HS-27A (cell line): ENCODE data around the gene MAD1L1.

Source experiments
- DNase-seq: peaks from one replicate; pipeline ENCODE4 v3.0.0-alpha.2; 2012; ENCODE audit warnings: low read depth, missing footprints

MAD1L1 gene

GRCh38 chr7:1897861-1898627 lies 334.7 kb downstream of the MAD1L1 start:
- no peak for DNase-seq

DNA sequence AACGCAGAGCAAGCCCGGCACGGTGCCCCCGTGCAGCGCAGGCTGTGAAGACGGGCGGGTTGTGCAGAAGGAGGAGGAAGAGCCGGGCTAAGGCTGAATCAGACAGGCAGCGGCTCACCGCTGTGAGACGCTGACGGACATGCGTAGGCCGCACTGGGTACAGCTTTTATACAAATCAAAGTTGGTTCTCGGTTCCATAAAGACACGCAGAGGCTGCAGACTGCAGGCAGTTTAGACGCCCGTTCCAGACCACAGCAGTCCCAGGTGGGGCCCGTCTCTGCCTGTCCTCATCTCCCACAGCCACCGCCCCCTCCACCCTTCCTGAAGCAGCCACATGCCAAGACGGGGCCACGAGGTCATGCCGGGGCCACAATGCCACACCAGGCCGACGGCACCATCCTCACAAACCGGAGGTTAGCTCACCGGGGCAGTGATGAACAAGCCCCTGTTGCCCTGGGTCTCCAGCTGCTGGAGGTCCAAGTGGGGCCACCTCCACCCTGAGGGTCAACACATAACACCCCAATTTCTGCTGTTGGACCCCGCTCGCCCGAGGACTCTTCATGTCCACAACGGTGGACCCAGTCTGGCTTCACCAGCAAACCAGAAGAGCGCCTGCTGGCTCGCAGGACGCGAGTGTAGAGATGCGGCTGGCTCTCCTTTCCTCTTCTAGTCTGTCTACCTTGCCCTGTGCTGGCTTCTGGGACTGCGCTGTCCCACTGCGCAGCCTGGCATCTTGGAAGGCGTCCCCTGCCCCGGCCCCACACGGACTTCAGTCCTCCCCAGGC lies 335.5 kb downstream of the MAD1L1 start:
- DNase-seq: no peak

- no peak for DNase-seq
Observed at GRCh38 chr7:1895664-1896515, 336.9 kb downstream of the MAD1L1 start.

DNA sequence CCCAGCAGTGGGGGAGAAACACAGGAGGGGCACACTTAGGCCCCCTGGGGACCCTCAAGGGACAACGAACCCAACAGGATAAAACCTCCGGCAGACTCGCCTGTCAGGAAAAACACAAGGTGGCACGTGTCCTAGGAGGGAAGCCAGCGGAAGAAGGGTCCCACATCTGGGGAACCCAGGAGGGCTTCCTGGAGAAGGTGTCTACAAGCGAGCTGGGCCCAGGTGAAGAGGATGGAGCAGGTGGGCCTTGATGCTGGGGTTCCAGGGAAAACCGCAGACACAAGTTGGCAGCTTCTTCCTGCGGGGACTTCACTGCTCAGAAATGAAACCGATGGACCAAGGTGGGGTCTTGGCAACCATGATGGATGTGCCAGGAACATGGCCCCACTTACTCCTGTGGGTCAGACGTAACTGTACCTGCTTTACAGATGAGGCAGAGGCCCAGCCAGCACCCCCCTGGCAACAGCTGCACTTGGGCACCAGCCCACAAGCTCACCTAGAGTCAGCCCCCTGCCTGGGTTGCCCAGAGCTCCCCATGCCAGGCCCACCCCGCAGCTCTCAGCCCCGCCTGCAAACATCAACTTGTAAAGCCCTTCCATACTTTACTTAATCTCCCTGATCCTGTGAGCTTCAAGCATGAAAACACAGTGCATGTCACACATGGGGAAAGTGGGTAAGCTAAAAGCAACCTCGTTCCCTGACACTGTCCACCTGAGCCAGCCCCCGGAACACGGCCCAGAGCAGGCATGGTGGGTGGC lies 337.7 kb downstream of the MAD1L1 start:
- DNase-seq: no peak

DNA sequence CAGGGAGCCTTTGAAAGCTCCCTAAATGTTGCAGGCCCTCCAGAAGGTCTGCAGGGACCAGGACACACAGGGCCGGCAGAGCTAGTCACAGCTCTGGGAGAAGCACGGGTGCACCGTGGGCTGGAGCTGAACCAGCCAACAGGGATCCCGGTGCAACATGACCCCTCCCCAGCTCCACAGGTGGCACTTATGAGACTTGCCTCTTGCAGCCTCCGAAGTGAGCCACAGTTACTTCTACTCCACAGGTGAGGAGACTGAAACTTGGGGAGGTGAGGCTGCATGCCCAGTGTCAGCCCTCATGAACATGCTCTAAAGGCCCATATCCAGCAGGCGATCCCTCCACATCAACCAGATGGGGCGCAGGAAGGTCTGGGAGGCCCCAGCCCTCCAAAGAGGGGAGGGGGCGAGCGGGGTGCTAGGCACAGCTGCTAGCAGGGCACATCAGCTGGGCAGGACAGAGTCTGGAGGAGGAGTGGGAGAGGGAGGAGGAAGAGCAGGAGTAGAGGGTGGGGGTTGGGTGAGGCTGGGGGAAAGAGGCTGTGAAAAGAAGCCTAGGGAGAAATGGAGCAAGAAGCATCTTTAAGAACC lies 338.3 kb downstream of the MAD1L1 start:
- DNase-seq: no peak

DNA sequence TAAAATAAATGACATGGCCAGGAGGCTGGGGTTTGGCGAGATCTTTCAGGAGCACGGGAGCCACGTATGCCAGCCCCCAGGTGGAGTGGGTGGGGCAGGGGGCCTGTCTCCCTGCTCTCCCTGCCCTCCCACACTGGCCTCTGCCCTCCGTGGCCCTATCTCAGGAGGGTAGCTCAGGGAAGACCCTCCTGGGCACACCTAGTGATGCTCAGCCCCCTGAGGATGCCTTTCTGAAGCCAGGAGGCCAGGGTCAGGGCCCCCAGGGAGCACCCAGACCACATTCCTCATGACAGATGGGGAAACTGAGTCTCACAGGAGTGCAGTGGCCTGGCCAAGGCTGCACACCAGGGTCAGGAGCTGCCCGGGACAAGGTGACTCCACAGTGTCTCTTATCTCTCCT lies 339.3 kb downstream of the MAD1L1 start:
- no peak for DNase-seq

GRCh38 chr7:1893036-1893435 lies 339.7 kb downstream of the MAD1L1 start:
- no peak for DNase-seq

DNA sequence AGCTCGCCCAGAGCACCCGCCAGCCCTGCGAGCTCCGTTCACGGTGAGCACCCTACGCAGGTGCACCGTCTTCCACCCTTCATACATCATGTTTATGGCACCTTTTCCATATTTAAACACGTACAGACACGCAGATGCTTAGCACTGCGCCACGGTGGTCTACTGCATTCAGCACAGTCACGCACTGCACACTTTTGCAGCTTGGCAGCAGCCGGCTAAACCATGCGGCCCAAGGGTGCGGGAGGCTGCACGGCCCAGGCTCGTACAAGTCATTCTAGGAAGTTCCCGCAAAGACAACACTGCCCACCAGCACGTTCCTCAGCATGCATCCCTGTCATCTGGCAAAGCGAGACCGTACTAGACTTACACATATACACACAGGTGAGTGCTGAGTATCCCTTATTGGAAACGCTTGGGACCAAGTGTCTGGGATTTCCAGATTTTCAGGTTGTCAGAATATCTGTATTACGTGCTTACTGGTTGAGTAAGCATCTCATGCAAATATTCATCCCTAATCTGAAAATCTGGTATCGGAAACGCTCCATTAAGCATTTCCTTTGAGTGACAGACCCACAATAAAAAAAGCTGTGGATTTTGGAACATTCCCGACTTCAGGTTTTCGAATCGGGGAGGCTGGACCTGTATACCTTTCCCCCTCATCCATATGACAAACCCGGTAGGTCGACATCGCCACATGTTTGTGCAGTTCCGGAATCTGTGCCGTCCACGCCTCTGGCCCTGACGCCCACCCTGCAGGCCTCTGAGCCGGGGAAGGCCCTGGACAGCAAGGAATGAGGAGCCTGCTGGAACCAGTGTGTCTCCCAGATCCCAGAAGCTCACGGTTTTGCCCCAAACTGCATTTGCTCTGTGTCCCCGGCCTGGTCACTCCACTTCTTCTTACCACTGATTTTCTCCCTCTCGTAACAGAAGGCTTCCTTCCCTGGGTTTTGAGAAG lies 340.5 kb downstream of the MAD1L1 start:
- no peak for DNase-seq

DNA sequence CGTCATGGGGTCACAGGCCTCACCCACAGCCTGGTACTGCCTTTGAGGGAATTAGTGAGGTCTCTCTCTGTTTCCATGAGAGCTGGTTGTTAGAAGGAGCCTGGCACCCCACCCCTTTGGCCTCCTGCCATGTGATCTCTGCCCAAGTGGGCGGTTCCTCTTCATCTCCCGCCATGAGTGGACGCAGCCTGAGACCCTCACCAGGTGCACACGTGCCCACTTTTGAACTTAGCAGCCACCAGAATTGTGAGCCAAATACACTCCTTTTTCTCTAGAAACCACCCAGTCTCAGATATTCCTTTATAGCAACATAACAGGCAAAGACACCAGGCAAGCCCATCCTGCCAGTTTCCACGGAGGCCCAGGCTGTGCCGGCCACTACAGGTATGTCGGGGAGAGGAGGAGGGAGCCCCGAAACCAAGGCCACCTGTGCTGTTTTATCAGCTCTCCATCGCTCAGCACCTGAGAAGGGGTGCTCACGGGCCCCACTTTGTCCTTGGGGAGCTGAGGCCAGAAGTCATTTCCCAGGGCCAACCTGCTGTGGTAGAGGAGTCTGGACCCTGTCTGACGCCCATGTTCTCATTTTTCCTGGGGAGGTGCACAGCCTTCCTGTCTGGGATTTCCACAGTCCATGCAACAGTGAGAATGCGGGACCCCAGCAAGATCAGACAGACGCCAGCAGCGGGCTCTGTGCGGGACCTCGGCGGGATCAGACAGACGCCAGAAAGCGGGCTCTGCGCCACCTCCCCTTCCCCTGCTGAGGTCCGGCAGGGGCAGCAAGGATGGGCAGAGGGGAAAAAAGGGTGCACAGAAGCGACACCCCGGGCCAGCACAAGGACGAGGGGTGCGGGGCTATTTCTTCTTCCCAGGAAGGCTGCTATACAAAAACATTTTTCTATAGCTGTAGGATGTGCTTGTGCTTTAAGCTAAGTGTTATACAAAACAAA lies 342.2 kb downstream of the MAD1L1 start:
- DNase-seq: no peak

GRCh38 chr7:1889556-1890181 lies 343.1 kb downstream of the MAD1L1 start:
- no peak for DNase-seq

DNA sequence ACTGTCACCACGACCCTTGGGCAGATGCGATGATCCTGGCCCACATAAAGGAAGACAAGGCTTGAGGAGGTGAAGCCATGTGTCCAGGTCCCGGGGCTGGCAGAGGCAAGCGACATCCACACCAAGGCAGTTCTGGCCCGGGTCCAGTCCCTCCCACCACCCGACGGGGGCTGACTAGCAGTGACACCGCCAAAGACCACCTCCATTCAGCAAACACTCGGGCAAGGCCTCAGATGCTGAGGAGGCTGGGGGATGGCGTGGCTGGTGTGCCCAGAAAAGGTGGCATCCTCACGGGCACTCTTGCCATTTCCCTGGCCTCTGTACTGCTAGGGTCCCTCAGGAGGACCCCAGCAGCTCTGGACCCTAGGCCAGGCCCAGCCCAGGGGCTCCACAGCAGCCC lies 343.7 kb downstream of the MAD1L1 start:
- no peak for DNase-seq

DNA sequence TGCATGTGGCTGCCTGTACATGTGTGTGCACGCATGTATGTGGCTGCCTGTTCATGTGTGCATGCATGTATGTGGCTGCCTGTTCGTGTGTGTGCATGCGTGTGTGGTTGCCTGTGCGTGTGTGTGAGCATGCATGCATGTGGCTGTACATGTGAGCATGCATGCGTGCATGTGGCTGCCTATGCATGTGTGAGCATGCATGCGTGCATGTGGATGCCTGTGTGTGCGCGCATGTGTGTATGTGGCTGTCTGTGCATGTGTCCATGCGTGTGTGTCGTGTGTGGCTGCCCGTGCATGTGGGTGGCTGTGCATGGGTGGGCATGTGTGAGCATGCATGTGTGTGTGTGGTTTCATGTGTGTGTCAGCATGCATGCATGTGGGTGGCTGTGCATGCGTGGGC lies 344.3 kb downstream of the MAD1L1 start:
- DNase-seq: no peak

DNA sequence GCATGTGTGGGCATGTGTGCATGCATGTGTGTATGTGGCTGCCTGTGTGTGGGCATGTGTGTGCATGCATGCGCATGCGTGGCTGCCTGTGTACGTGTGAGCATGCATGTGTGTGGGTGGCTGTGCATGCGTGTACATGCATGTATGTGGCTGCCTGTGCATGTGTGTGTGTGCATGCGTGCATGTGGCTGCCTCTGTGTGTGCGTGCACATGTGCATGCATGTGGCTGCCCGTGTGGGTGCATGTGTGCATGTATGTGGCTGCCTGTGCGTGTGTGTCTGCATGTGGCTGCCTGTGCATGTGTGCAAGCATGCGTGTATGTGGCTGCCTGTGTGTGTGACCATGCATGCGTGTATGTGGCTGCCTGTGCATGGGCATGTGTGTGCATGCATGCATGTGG lies 345.5 kb downstream of the MAD1L1 start:
- DNase-seq: no peak

DNA sequence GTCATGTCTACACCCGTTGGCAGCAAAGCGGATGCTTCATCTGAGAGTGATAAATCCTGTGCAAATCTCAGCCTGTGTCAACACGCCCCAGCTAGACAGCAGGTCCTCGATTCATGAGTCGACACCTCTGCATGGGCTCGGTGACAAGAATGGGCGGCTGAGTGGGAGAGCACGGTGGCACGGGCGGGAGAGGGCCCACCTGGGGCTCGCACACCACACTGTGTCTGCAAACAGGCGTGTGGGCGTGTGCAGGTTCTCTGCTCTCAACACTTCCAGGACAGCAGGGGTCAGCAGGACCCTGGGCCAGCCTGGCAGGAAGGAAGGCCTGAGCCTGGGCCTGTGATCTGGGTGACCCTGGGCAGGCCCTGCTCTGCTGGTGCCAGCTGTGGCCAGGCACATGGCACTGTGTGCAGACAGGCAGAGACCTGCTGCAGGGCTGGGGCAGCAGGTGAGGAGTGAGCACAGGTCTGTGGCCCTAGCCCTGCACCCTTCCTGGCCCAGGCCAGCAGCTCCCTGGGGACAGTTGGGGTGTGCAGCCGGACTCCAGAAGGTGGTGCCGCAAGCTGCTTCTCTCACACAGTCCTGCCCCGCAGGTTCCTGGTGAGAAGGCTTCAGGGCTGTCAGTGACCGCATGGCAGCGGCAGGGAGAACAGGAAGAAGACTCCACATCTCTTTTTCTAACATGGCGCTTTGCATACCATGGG lies 346.2 kb downstream of the MAD1L1 start:
- no peak for DNase-seq

DNA sequence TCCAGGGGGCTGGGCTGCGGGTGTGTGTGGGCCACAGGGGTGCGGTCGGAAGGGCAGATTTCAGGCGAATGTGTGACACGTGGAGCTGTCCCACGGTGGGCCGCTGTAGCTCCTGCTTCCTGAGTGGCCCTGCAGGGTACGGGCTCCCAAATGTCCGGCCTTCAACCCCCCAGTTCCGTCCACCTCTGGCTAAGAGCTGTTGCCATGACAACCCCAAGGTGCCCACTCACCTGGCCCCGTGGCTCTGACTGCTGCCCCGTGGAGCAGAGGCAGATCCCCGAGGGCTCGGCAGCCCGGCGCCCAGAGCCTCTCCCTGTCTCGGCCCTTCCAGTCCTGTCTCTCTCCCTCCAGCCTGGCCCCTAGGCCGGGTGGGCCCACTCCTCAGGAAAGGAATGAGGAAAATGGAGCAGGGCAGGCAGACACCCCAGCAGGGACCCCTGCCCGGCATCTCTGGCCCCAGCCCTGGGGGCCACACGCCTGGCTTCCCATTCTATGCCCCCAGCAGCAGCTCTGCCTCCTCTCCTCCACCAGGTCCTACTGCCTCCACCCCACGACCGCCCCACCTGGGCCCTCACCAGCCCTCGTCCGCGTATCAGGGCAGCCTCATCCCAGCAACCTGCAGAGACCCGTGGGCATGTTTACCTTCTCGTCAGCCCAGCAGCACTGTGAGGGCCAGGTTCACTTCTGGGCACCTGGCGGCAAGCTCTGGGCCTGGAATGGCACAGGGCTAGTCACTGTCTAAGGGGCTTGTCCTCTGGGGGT lies 347.1 kb downstream of the MAD1L1 start:
- no peak for DNase-seq

DNA sequence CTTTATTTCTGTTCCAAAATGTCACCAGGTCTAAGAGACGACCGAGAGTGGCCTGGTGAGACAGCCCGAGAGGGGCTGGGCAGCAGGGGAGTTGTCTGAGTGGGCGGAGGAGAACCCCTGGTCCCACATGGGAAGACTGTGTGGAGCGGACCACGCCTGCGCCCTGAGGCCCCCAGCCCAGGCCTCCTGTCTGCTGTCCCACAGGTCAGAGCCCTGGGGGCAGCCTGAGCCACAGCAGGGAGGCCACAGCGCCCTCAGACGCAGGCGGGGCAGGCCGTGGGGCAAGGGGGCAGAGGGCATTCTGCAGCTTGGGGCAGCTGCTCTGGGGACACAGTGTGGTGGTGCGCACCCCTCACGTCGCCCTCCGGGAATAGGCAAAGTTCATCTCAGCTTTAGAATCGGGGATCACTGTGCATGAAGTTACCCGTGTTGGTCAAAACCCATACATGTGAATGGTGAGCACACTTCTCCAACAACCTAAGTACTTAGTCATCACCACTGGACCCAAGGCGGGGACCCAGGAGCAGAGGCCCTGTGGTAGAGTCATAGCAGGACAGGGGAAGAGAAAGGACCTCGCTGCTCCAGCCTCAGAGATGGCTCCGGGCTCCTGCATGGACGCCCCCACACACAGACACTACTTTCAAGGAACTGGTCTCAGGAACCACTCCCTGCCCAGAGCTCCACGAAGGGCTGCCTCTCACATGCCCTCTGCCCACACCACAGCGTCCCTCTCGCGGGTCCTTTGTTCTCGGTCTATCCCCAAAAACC lies 348.0 kb downstream of the MAD1L1 start:
- DNase-seq: no peak
